IMR-90 (cell line): ENCODE data around the gene COX7B. TPM values are rescaled to one million over a fixed set of nuclear protein-coding genes. Genes with fewer than 3 reads are reported as not detected.

Experiments used
- ATAC-seq: fragments of 200-7000 bp; cut with Tn5 transposase; 2 replicates; pipeline ENCODE4 v1.9.1; 2020; ENCODE audit warnings: low read depth, mild to moderate bottlenecking, moderate library complexity
- BruUV-seq: library from RNA; stranded (reverse); fragments of 400-500 nt; replicated peaks from 2 replicates; lab custom pipeline; 2021; lab: Mats Ljungman, UMichigan
- CTCF ChIA-PET: fragments of 300-600 bp; formaldehyde crosslinking; extraction: SDS; loops from one replicate; lab custom pipeline; 2021; ENCODE audit warnings: antibody characterized with exemption; lab: Yijun Ruan, JAX
- POLR2A ChIA-PET: fragments of 300-600 bp; sonication (Branson Sonifier 250); formaldehyde crosslinking; loops from one replicate; lab custom pipeline; 2022; ENCODE audit warnings: antibody characterized with exemption; ENCODE audit not compliant: unreplicated experiment; lab: Charles Lee
- DNase-seq: peaks from one replicate; pipeline ENCODE4 v3.0.0; 2013
- H2AFZ ChIP-seq: replicated peaks from 2 replicates; pipeline ENCODE3; 2013; ENCODE audit warnings: low read length, mild to moderate bottlenecking; ENCODE audit not compliant: poor library complexity
- H2AK5ac ChIP-seq: 2 replicates; pipeline ENCODE4 v1.6.1; 2013; ENCODE audit warnings: low read depth, low read length, inconsistent platforms
- H2AK9ac ChIP-seq: replicated peaks from 2 replicates; pipeline ENCODE3; 2013; ENCODE audit warnings: mild to moderate bottlenecking, low read depth, low read length, moderate library complexity; ENCODE audit not compliant: poor library complexity
- H2BK120ac ChIP-seq: 2 replicates; pipeline ENCODE4 v1.6.1; 2013; ENCODE audit warnings: low read depth, low read length, inconsistent platforms
- H2BK15ac ChIP-seq: 3 replicates; pipeline ENCODE4 v1.6.1; 2013; ENCODE audit warnings: low read depth, low read length, inconsistent platforms
- H2BK20ac ChIP-seq: 2 replicates; pipeline ENCODE4 v1.6.1; 2013; ENCODE audit warnings: low read depth, mild to moderate bottlenecking, inconsistent platforms, low read length, moderate library complexity
- H2BK5ac ChIP-seq: 2 replicates; pipeline ENCODE4 v1.6.1; 2013; ENCODE audit warnings: mild to moderate bottlenecking, low read depth, low read length, inconsistent platforms; ENCODE audit not compliant: poor library complexity, severe bottlenecking
- H3K14ac ChIP-seq: replicated peaks from 2 replicates; pipeline ENCODE4 v1.6.1; 2013; ENCODE audit warnings: low read depth, low read length, inconsistent platforms
- H3K18ac ChIP-seq: 2 replicates; pipeline ENCODE4 v1.6.1; 2013; ENCODE audit warnings: low read depth, low read length, control low read depth
- H3K23ac ChIP-seq: 2 replicates; pipeline ENCODE4 v1.6.1; 2013; ENCODE audit warnings: low read depth, low read length, inconsistent platforms
- H3K27ac ChIP-seq: 2 replicates; pipeline ENCODE4 v1.5.1; 2013; ENCODE audit warnings: mild to moderate bottlenecking, control low read depth, low read length; ENCODE audit not compliant: insufficient read depth
- H3K27me3 ChIP-seq: 2 replicates; pipeline ENCODE4 v1.6.1; 2013; ENCODE audit warnings: low read length; ENCODE audit not compliant: control insufficient read depth, insufficient read depth
- H3K36me3 ChIP-seq: 2 replicates; pipeline ENCODE4 v1.6.1; 2013; ENCODE audit warnings: low read length, mixed read lengths; ENCODE audit not compliant: control insufficient read depth, insufficient read depth
- H3K4ac ChIP-seq: 2 replicates; pipeline ENCODE4 v1.6.1; 2013; ENCODE audit warnings: low read depth, low read length, inconsistent platforms
- H3K4me1 ChIP-seq: 2 replicates; pipeline ENCODE4 v1.6.1; 2013; ENCODE audit warnings: low read length, mixed read lengths; ENCODE audit not compliant: control insufficient read depth, insufficient read depth
- H3K4me2 ChIP-seq: 2 replicates; pipeline ENCODE4 v1.6.1; 2013; ENCODE audit warnings: low read depth, mild to moderate bottlenecking, control low read depth, low read length, moderate library complexity
- H3K4me3 ChIP-seq: 2 replicates; pipeline ENCODE4 v1.5.1; 2013; ENCODE audit warnings: low read depth, mild to moderate bottlenecking, control low read depth, low read length, moderate library complexity; ENCODE audit not compliant: insufficient read depth
- H3K56ac ChIP-seq: 2 replicates; pipeline ENCODE4 v1.6.1; 2013; ENCODE audit warnings: low read length, inconsistent platforms; ENCODE audit not compliant: insufficient read depth; ENCODE audit errors: extremely low read depth
- H3K79me1 ChIP-seq, 2 experiments: 2 replicates each; pipeline ENCODE4 v1.6.1; 2013; ENCODE audit warnings: low read length in 2 of 2, inconsistent platforms in 1 of 2, low read depth in 1 of 2
- H3K9ac ChIP-seq: 2 replicates; pipeline ENCODE4 v1.6.1; 2013; ENCODE audit warnings: low read depth, low read length, control low read depth
- H3K9me1 ChIP-seq: 2 replicates; pipeline ENCODE4 v1.6.1; 2013; ENCODE audit warnings: low read length, inconsistent platforms; ENCODE audit not compliant: insufficient read depth
- H3K9me3 ChIP-seq: 2 replicates; pipeline ENCODE4 v1.6.1; 2013; ENCODE audit warnings: low read length; ENCODE audit not compliant: control insufficient read depth, insufficient read depth
- H4K20me1 ChIP-seq: 2 replicates; pipeline ENCODE4 v1.6.1; 2013; ENCODE audit warnings: low read length, inconsistent platforms; ENCODE audit not compliant: insufficient read depth
- H4K5ac ChIP-seq: 2 replicates; pipeline ENCODE4 v1.6.1; 2013; ENCODE audit warnings: mild to moderate bottlenecking, low read depth, low read length, control low read depth
- H4K8ac ChIP-seq, 2 experiments: 2 replicates each; pipeline ENCODE4 v1.6.1; 2013; ENCODE audit warnings: low read depth in 2 of 2, low read length in 2 of 2, control low read depth in 1 of 2, inconsistent platforms in 1 of 2
- H4K91ac ChIP-seq: 2 replicates; pipeline ENCODE4 v1.6.1; 2013; ENCODE audit warnings: low read depth, low read length, inconsistent platforms; ENCODE audit not compliant: insufficient read depth
- BHLHE40 ChIP-seq: fragments of 150-350 bp; IDR thresholded peaks from 2 replicates; pipeline ENCODE4 v1.6.1; 2016; ENCODE audit warnings: mild to moderate bottlenecking, low read depth, low read length
- CEBPB ChIP-seq: IDR thresholded peaks from 2 replicates; pipeline ENCODE4 v1.6.1; 2012; ENCODE audit warnings: low read depth, low read length, improper control_type of control experiment
- CHD1 ChIP-seq: IDR thresholded peaks from 2 replicates; pipeline ENCODE4 v1.6.1; 2012; ENCODE audit warnings: low read depth, low read length, improper control_type of control experiment
- CTCF ChIP-seq: conservative IDR thresholded peaks from 2 replicates; pipeline ENCODE4 v1.5.1; 2012; ENCODE audit warnings: mild to moderate bottlenecking, low read depth, low read length, improper control_type of control experiment
- FOS ChIP-seq: fragments of 150-350 bp; IDR thresholded peaks from 2 replicates; pipeline ENCODE4 v1.6.1; 2016; ENCODE audit warnings: low read depth, low read length
- MAFK ChIP-seq: IDR thresholded peaks from 2 replicates; pipeline ENCODE4 v1.6.1; 2012; ENCODE audit warnings: low read depth, low read length, improper control_type of control experiment
- MAZ ChIP-seq: IDR thresholded peaks from 2 replicates; pipeline ENCODE4 v1.6.1; 2012; ENCODE audit warnings: low read depth, mild to moderate bottlenecking, low read length, improper control_type of control experiment, moderate library complexity, borderline replicate concordance
- MXI1 ChIP-seq: IDR thresholded peaks from 2 replicates; pipeline ENCODE4 v1.6.1; 2012; ENCODE audit warnings: low read depth, mild to moderate bottlenecking, low read length, moderate library complexity, borderline replicate concordance
- NFE2L2 ChIP-seq: fragments of 150-350 bp; IDR thresholded peaks from 2 replicates; pipeline ENCODE4 v1.6.1; 2016; ENCODE audit warnings: low read depth, mild to moderate bottlenecking, low read length
- POLR2A ChIP-seq: IDR thresholded peaks from 2 replicates; pipeline ENCODE4 v1.6.1; 2012; ENCODE audit warnings: mild to moderate bottlenecking, low read depth, low read length
- RAD21 ChIP-seq: IDR thresholded peaks from 2 replicates; pipeline ENCODE4 v1.6.1; 2012; ENCODE audit warnings: low read length, improper control_type of control experiment
- RCOR1 ChIP-seq: IDR thresholded peaks from 2 replicates; pipeline ENCODE4 v1.6.1; 2012; ENCODE audit warnings: mild to moderate bottlenecking, low read length, improper control_type of control experiment; ENCODE audit not compliant: insufficient replicate concordance
- RFX5 ChIP-seq: IDR thresholded peaks from 2 replicates; pipeline ENCODE4 v1.8.0; 2012; ENCODE audit warnings: low read depth, mild to moderate bottlenecking, low read length, moderate library complexity
- SMC3 ChIP-seq: fragments of 150-350 bp; IDR thresholded peaks from 2 replicates; pipeline ENCODE4 v1.6.1; 2016; ENCODE audit warnings: low read depth, mild to moderate bottlenecking, antibody characterized with exemption, low read length, moderate library complexity
- WGBS, 2 experiments: methylation state at CpG; one replicate each; pipeline versions ENCODE4 v1.1.5 to v1.1.7; 2013; ENCODE audit warnings: missing lambda C conversion rate in 2 of 2; ENCODE audit not compliant: insufficient read length in 1 of 2; ENCODE audit errors: extremely low coverage in 2 of 2; 5-methylcytosine and 5-hydroxymethylcytosine counted together
- dilution Hi-C: fragments of 300-500 bp; cut with HindIII; formaldehyde crosslinking; loops from one replicate; pipeline ENCODE4 v1.14.3; 2018; ENCODE audit warnings: low sequenced_read_pairs; ENCODE audit not compliant: unreplicated experiment
- in situ Hi-C: fragments of 300-500 bp; cut with MboI; formaldehyde crosslinking; loops from 3 replicates; pipeline ENCODE4 v1.14.3; 2019; ENCODE audit warnings: low sequenced_read_pairs, inconsistent platforms, mixed read lengths
- intact Hi-C: fragments of 100-400 bp; cut with micrococcal nuclease; formaldehyde crosslinking; loops from 2 replicates; pipeline ENCODE4 v1.10.0; 2022
- polyA plus RNA-seq, 3 experiments: library from polyadenylated mRNA; depleted of rRNA; stranded (reverse); fragments of >200 nt; gene quantifications; 2 replicates each; pipeline ENCODE4 v1.2.3, GENCODE V29; 2012; ENCODE audit warnings: low replicate concordance in 1 of 3
- total RNA-seq: library from RNA; depleted of rRNA; stranded (reverse); fragments of >200 nt; gene quantifications from 2 replicates; pipeline ENCODE4 v1.2.3, GENCODE V29; 2012
- TF ChIP-seq, protein P1 (sequence below): fragments of 150-350 bp; IDR thresholded peaks from 2 replicates; pipeline ENCODE4 v1.6.1; 2017; ENCODE audit warnings: mild to moderate bottlenecking, antibody characterized with exemption, low read length, low read depth
- TF ChIP-seq, protein P2 (sequence below): fragments of 150-350 bp; IDR thresholded peaks from 2 replicates; pipeline ENCODE4 v1.6.1; 2016; ENCODE audit warnings: low read depth, mild to moderate bottlenecking, low read length, moderate library complexity, borderline replicate concordance

Gene COX7B
- total and polyA plus RNA-seq, 2 of the 4 experiments (the other 2 are of a cell fraction): 330 to 912 TPM

- Histone ChIP-seq H2BK120ac (no peak overlapping the region), H2AK5ac (no peak overlapping the region), H4K20me1 (no peaks in the 10 kb centered on the region), H3K56ac (no peak overlapping the region), H3K4ac (no peak overlapping the region), H2AFZ (no peak overlapping the region), H3K9me3 (no peaks in the 10 kb centered on the region), H2BK5ac (no peak overlapping the region), H2BK20ac (no peak overlapping the region), H3K4me3 (no peak overlapping the region), H3K18ac (no peak overlapping the region), H3K79me1 (no peaks in the 10 kb centered on the region; a peak in 2 of 4 replicates), H2BK15ac (no peak overlapping the region), H3K4me1 (no peaks in the 10 kb centered on the region; the same call in 1 of the 2 replicates), H3K36me3 (no peaks in the 10 kb centered on the region), H3K27me3 (no peaks in the 10 kb centered on the region), H3K23ac (no peak overlapping the region), H3K9ac (no peak overlapping the region), H4K91ac (no peak overlapping the region), H3K9me1 (no peaks in the 10 kb centered on the region; the same call in 1 of the 2 replicates), H3K4me2 (no peak overlapping the region), H3K27ac (no peak overlapping the region), H4K5ac (no peak overlapping the region), H4K8ac (no peak overlapping the region), H2AK9ac (no peak overlapping the region), H3K14ac (no peak overlapping the region)
- ATAC-seq (no peak), DNase-seq (no peak)
- POLR2A ChIA-PET: no interaction called here
- in situ Hi-C loops: no loop called here
- intact Hi-C loops: no loop called here
- TF ChIP-seq MXI1 (no peak), MAFK (no peak), CHD1 (no peak), BHLHE40 (no peak), FOS (no peak), MAZ (no peak), SMC3 (no peak), RFX5 (no peak), NFE2L2 (no peak), RCOR1 (no peak), POLR2A (no peak), RAD21 (no peak), CTCF (no peak), CEBPB (no peak)
- TF ChIP-seq, protein P1, sequence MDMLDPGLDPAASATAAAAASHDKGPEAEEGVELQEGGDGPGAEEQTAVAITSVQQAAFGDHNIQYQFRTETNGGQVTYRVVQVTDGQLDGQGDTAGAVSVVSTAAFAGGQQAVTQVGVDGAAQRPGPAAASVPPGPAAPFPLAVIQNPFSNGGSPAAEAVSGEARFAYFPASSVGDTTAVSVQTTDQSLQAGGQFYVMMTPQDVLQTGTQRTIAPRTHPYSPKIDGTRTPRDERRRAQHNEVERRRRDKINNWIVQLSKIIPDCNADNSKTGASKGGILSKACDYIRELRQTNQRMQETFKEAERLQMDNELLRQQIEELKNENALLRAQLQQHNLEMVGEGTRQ: no peak
- TF ChIP-seq, protein P2, sequence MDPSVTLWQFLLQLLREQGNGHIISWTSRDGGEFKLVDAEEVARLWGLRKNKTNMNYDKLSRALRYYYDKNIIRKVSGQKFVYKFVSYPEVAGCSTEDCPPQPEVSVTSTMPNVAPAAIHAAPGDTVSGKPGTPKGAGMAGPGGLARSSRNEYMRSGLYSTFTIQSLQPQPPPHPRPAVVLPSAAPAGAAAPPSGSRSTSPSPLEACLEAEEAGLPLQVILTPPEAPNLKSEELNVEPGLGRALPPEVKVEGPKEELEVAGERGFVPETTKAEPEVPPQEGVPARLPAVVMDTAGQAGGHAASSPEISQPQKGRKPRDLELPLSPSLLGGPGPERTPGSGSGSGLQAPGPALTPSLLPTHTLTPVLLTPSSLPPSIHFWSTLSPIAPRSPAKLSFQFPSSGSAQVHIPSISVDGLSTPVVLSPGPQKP: no peak
- WGBS, 2 experiments: no CpG with 5 or more reads among the region's 1 CpG
- BruUV-seq: no TSS peak
- CTCF ChIA-PET: no interaction called here
- dilution Hi-C loops: no loop called here
Measured at GRCh38 chrX:77935886-77936285, 36.6 kb downstream of the COX7B start.
